Epithelial cell of prostate (primary cell): ENCODE data around the gene INAFM1.

ENCODE experiments used
- DNase-seq: peaks from one replicate; pipeline ENCODE4 v3.0.0-alpha.2; 2011; ENCODE audit warnings: low read depth, low spot score
- H3K27ac ChIP-seq: fragments of 450-650 bp; 2 replicates; pipeline ENCODE4 v1.5.1; 2017; ENCODE audit warnings: mild to moderate bottlenecking

The INAFM1 gene

GRCh38 chr19:47305309-47305751 is 30.6 kb downstream of the INAFM1 start:
- DNase-seq, result no peak

GRCh38 chr19:47306303-47306702 is 31.6 kb downstream of the INAFM1 start:
- no peak overlapping the region for H3K27ac ChIP-seq
- no peak for DNase-seq

More at GRCh38 chr19:47305309-47305751, 30.6 kb downstream of the INAFM1 start:
- no peak overlapping the region for H3K27ac ChIP-seq

- DNase-seq, result no peak
- no peak overlapping the region for H3K27ac ChIP-seq
Observed at GRCh38 chr19:47309038-47309437, 34.4 kb downstream of the INAFM1 start.

- DNase-seq, result no peak
- peak within 1 kb of the TSS; percentile 46 for H3K27ac ChIP-seq
Observed at GRCh38 chr19:47309608-47310007, 34.9 kb downstream of the INAFM1 start, which contains the start of gene C5AR1. C5AR1 (plus strand) TSS chr19:47309861; CDS start chr19:47309896, 35 bp downstream.

GRCh38 chr19:47310323-47310722 is 35.6 kb downstream of the INAFM1 start:
- H3K27ac ChIP-seq, result peak overlapping the region; percentile 46
- no peak for DNase-seq

GRCh38 chr19:47310819-47311218 is 36.1 kb downstream of the INAFM1 start:
- DNase-seq, result no peak
- H3K27ac ChIP-seq, result peak overlapping the region; percentile 46

GRCh38 chr19:47312366-47313006 is 37.8 kb downstream of the INAFM1 start:
- H3K27ac ChIP-seq, result no peak overlapping the region
- no peak for DNase-seq

GRCh38 chr19:47313754-47314295 is 39.1 kb downstream of the INAFM1 start:
- DNase-seq, result no peak
- no peak overlapping the region for H3K27ac ChIP-seq

GRCh38 chr19:47315125-47315821 is 40.6 kb downstream of the INAFM1 start:
- H3K27ac ChIP-seq, result peak overlapping the region; percentile 78
- DNase-seq, result peak; percentile 91

- no peak overlapping the region for H3K27ac ChIP-seq
Observed at GRCh38 chr19:47316513-47316912, 41.8 kb downstream of the INAFM1 start.

GRCh38 chr19:47319923-47320871 is 45.5 kb downstream of the INAFM1 start:
- DNase-seq, result no peak
- H3K27ac ChIP-seq, result no peak overlapping the region

More at GRCh38 chr19:47316513-47316912, 41.8 kb downstream of the INAFM1 start:
- DNase-seq, result no peak

GRCh38 chr19:47321630-47322029 is 46.9 kb downstream of the INAFM1 start:
- DNase-seq, result no peak
- H3K27ac ChIP-seq, result no peak overlapping the region

GRCh38 chr19:47322058-47322457 is 47.4 kb downstream of the INAFM1 start:
- DNase-seq, result no peak
- no peak overlapping the region for H3K27ac ChIP-seq

GRCh38 chr19:47323409-47323808 is 48.7 kb downstream of the INAFM1 start:
- DNase-seq, result no peak
- H3K27ac ChIP-seq, result no peak overlapping the region

GRCh38 chr19:47323872-47324271 is 49.2 kb downstream of the INAFM1 start:
- no peak overlapping the region for H3K27ac ChIP-seq
- no peak for DNase-seq

- no peak for DNase-seq
- H3K27ac ChIP-seq, result no peak overlapping the region
Observed at GRCh38 chr19:47324502-47324901, 49.8 kb downstream of the INAFM1 start.
